A204.1 (cell line): ENCODE data around the gene SH3RF2.
A peak's percentile ranks its signal among the peaks of the same experiment; 100 is the strongest.
"Not testable (repeated sequence)": the region's sequence is repeated elsewhere in the genome, so short reads cannot be mapped to it uniquely, and the experiment has no call there.

ENCODE experiments used
- FAIRE-seq: peaks from 2 replicates; lab custom pipeline; 2012; peaks lifted over from hg19 to GRCh38; lab: Jason Lieb, UNC

SH3RF2 gene

GRCh38 chr5:145936401-145937131, at the start of gene SH3RF2:
SH3RF2 (plus strand) TSS chr5:145936578; CDS start chr5:145937929, 1,351 bp downstream.
- no peak for FAIRE-seq

- no peak for FAIRE-seq
Measured at GRCh38 chr5:145887217-145887616, 49.2 kb upstream of the SH3RF2 start.

- FAIRE-seq: peak; percentile 86
Measured at GRCh38 chr5:145887976-145888574, 48.3 kb upstream of the SH3RF2 start.

- no peak for FAIRE-seq
Measured at GRCh38 chr5:145889611-145890010, 46.8 kb upstream of the SH3RF2 start.

GRCh38 chr5:145891378-145891777, 45.0 kb upstream of the SH3RF2 start:
- not testable (repeated sequence) for FAIRE-seq

GRCh38 chr5:145898171-145898570, 38.2 kb upstream of the SH3RF2 start:
- FAIRE-seq: no peak

GRCh38 chr5:145902421-145902820, 34.0 kb upstream of the SH3RF2 start:
- no peak for FAIRE-seq

GRCh38 chr5:145903113-145903512, 33.3 kb upstream of the SH3RF2 start:
- no peak for FAIRE-seq

GRCh38 chr5:145903867-145904266, 32.5 kb upstream of the SH3RF2 start:
- FAIRE-seq: no peak

- FAIRE-seq: no peak
Measured at GRCh38 chr5:145904743-145905142, 31.6 kb upstream of the SH3RF2 start.

- no peak for FAIRE-seq
Measured at GRCh38 chr5:145906401-145906800, 30.0 kb upstream of the SH3RF2 start.

- no peak for FAIRE-seq
Measured at GRCh38 chr5:145908206-145908960, 28.0 kb upstream of the SH3RF2 start.

GRCh38 chr5:145911164-145911563, 25.2 kb upstream of the SH3RF2 start:
- no peak for FAIRE-seq

- FAIRE-seq: no peak
Measured at GRCh38 chr5:145912019-145912418, 24.4 kb upstream of the SH3RF2 start.

GRCh38 chr5:145912594-145912993, 23.8 kb upstream of the SH3RF2 start:
- no peak for FAIRE-seq

- FAIRE-seq: no peak
Measured at GRCh38 chr5:145913701-145914100, 22.7 kb upstream of the SH3RF2 start.

- FAIRE-seq: no peak
Measured at GRCh38 chr5:145915970-145916638, 20.3 kb upstream of the SH3RF2 start.

GRCh38 chr5:145917288-145917687, 19.1 kb upstream of the SH3RF2 start:
- no peak for FAIRE-seq

- no peak for FAIRE-seq
Measured at GRCh38 chr5:145918397-145918796, 18.0 kb upstream of the SH3RF2 start.

GRCh38 chr5:145919413-145919812, 17.0 kb upstream of the SH3RF2 start:
- FAIRE-seq: no peak

GRCh38 chr5:145920542-145921210, 15.7 kb upstream of the SH3RF2 start:
- FAIRE-seq: no peak

- FAIRE-seq: no peak
Measured at GRCh38 chr5:145921211-145921610, 15.2 kb upstream of the SH3RF2 start.
